Measurements from ENCODE around the gene RNF141. TPM values are rescaled to one million over a fixed set of nuclear protein-coding genes. Genes with fewer than 3 reads are reported as not detected.

The RNF141 gene
- total RNA-seq, 1 experiment from 2014 or later = 21.8 TPM

DNA sequence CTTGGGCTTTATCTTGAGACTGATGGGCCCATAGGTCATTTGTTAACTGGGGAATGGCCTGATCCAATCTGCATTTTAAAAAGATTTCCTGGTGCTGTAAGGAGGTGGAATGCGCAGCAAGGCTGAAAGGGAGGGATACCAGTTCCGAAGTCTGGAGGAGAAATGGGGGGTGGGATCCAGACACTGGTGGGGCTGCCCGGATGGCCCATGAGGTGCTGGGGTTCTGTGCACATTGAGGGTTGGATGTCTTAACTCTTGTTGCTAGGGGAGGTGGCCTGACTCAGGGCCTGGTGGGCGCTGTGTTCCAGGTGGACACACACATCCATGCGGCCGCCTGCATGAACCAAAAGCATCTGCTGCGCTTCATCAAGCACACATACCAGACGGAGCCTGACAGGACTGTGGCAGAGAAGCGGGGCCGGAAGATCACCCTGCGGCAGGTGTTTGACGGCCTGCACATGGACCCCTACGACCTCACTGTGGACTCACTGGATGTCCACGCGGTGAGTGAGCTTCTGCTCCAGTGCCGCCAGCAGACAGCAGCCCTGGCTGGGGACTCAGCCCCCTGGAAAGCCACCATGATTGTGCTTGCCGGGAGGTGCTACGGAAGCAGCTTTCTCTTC is 47.8 kb downstream of the RNF141 start:
- Histone ChIP-seq H3K4me3 (ENCODE audit: insufficient read depth, low read depth, low read length) (no peak overlapping the region), H3K36me3 (replicated peaks; ENCODE audit: control insufficient read depth, insufficient read depth, low read length) (no peaks in the 10 kb centered on the region), H3K27me3 (ENCODE audit: control insufficient read depth, insufficient read depth, low read length) (no peaks in the 10 kb centered on the region)
- peak; percentile 40 for DNase-seq

- no peaks in the 10 kb centered on the region for H3K36me3 ChIP-seq (replicated peaks; ENCODE audit: control insufficient read depth, insufficient read depth, low read length)
- DNase-seq = no peak
- no peaks in the 10 kb centered on the region for H3K27me3 ChIP-seq (ENCODE audit: control insufficient read depth, insufficient read depth, low read length)
- no peak overlapping the region for H3K4me3 ChIP-seq (ENCODE audit: insufficient read depth, low read depth, low read length)
Measured at GRCh38 chr11:10492084-10492483, 48.9 kb downstream of the RNF141 start.

DNA sequence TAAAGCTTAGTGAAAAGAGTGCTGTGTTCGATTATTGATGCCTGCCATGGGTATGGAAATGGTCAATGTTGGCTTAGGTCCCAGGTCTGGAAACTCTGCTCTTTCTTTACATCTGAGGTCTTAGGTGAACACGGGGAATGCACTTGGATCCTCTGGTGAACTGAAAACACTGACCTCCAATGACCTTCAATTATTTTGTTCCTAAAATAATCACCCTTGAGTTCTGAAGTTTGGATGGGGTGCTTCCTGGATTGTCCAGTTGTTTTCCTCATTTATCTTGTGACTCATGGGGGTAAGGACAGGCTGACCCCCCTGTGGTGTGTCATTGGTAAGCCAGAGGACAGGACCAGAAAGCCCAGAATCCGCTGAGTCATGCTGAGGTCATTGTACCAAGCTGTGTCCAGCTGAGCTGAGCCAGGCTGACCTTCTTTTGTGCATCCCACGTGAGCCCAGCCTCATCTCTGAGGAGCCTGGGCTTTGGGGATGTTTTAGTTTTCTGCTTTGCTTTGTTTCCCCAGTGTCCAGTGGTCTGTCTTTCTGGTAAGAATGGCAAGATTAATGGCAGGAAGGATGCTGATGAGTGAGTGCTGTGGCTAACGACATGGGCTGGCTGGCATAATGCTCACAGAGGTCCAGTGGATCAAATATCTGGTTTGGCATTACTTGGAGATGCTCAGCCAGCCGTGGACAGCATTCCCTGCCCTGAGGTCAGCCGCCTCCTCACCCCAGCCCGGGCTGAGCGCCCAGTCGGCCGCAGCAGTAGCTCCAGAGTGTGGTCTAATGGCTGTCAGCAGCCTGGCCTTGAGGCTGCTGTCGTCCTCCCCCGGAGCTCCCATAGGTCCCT is 50.4 kb downstream of the RNF141 start:
- DNase-seq = peak; percentile 47
- H3K4me3 ChIP-seq (ENCODE audit: insufficient read depth, low read depth, low read length) = no peak overlapping the region
- H3K36me3 ChIP-seq (replicated peaks; ENCODE audit: control insufficient read depth, insufficient read depth, low read length) = no peaks in the 10 kb centered on the region
- no peaks in the 10 kb centered on the region for H3K27me3 ChIP-seq (ENCODE audit: control insufficient read depth, insufficient read depth, low read length)

GRCh38 chr11:10490032-10490397 is 51.0 kb downstream of the RNF141 start:
- no peaks in the 10 kb centered on the region for H3K36me3 ChIP-seq (replicated peaks; ENCODE audit: control insufficient read depth, insufficient read depth, low read length)
- H3K4me3 ChIP-seq (ENCODE audit: insufficient read depth, low read depth, low read length) = no peak overlapping the region
- no peaks in the 10 kb centered on the region for H3K27me3 ChIP-seq (ENCODE audit: control insufficient read depth, insufficient read depth, low read length)
- no peak for DNase-seq

DNA sequence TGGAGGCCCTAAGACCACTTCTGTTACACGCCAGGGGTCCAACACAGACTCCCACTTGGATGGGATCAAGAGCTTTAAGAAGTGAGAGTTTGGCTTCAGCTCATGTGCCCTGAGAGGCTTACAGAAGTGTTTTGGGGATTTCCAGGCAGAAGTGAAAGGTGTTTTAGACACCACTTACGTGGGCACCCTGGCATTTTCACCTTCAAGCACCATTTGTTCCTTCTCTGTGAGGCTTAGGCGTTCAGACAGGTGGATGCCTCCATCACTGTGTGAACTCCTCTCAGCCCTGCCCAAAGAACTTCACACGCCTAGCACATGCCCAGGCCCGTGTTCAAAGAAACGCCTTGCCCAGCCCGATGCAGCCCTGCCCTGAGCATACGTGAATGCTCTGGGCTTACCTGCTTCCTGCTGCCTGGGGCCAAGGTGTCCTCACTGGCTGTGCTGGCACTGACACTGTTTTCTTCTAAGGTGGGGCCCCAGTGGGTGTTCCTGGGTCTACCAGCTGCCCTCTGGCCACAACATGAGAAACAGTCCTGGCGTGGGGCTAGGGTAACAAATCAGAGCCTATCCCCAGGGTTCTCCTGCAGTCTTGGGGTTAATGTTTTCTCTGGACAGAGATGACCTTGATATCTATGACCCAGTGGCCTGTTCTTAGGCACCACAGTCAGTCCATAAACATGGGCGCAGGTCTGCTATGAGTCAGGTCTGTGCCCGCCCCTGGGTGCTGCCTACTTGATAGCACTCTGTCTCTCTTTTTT is 51.9 kb downstream of the RNF141 start:
- H3K4me3 ChIP-seq (ENCODE audit: insufficient read depth, low read depth, low read length) = no peak overlapping the region
- no peak for DNase-seq
- no peaks in the 10 kb centered on the region for H3K36me3 ChIP-seq (replicated peaks; ENCODE audit: control insufficient read depth, insufficient read depth, low read length)
- no peaks in the 10 kb centered on the region for H3K27me3 ChIP-seq (ENCODE audit: control insufficient read depth, insufficient read depth, low read length)

DNA sequence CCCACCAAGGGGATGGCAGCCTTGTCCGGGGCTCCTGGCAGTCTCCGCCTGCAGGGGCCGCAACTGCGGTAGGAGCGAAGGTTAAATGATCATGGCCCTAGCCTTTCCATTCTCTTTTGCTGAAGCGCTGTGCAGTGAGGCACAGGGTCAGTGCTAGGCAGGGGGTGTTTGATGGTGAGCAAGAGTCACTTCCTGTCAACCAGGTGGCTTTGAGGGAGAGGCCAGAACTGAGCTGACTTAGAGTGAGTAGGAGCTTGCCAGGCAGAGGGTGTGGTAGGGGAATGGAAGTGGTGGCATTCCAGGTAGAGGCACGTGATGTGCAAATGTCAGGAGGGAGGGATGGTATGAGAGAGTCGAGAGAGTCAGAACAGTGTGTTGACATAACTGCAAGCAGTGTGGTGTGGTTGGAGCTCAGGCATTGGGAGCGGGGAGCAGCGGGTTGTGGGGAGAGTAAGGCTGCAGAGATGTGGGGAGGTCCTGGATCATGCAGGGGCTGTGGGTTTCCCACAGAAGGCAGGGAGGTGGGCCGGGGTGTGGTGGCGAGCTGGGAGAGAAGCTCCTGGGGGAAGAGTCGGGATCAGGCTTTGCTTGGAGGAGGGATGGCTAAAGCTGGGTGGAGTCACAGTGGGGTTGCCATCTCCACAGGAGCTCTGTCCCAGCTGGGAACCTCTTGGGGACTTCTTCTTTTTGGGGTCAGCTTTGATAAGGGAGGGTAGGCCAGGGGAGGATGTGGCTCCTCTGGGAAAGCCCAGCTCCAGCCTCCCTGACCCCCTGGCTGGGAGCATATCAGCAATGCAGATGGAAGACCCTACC is 52.7 kb downstream of the RNF141 start:
- H3K4me3 ChIP-seq (ENCODE audit: insufficient read depth, low read depth, low read length) = no peak overlapping the region
- peak; percentile 72 for DNase-seq
- H3K27me3 ChIP-seq (ENCODE audit: control insufficient read depth, insufficient read depth, low read length) = no peaks in the 10 kb centered on the region
- no peaks in the 10 kb centered on the region for H3K36me3 ChIP-seq (replicated peaks; ENCODE audit: control insufficient read depth, insufficient read depth, low read length)

- H3K4me3 ChIP-seq (ENCODE audit: insufficient read depth, low read depth, low read length) = no peak overlapping the region
- no peaks in the 10 kb centered on the region for H3K36me3 ChIP-seq (replicated peaks; ENCODE audit: control insufficient read depth, insufficient read depth, low read length)
- no peaks in the 10 kb centered on the region for H3K27me3 ChIP-seq (ENCODE audit: control insufficient read depth, insufficient read depth, low read length)
- DNase-seq = peak; percentile 18
Measured at GRCh38 chr11:10487002-10487647, 53.9 kb downstream of the RNF141 start.

DNA sequence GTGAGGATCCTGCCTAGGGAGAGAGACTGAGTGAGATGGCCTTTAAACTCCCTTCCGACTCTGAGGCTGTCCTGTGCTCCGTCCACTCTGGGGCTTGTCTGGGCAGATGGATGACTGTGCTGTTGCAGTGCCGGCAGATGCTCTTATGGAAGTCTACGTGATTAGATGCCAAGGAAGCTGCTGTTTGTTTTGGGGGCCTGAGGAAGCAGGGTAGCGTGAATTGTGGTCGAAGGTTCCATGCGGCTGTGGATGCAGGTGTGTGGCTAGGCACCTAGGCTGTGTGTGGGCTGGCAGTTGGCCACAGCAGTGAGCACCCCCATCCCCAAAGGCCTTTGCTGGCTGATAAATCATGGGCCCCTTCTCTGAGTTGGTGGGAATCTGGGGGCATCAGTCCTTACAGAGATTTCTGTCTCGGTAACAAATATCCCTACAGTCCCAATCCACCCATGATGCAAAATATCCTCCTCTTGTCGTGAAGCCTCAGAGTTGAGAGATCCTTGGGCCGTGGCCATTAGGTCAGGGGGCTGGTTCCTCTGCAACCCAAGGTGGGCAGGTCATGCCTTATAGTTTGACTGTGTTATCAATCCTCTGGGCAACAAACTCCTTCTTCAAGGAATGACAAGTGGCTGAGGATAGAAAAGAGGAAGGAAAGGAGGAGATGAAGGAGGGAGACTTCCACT is 54.7 kb downstream of the RNF141 start:
- Histone ChIP-seq H3K4me3 (ENCODE audit: insufficient read depth, low read depth, low read length) (no peak overlapping the region), H3K27me3 (ENCODE audit: control insufficient read depth, insufficient read depth, low read length) (no peaks in the 10 kb centered on the region), H3K36me3 (replicated peaks; ENCODE audit: control insufficient read depth, insufficient read depth, low read length) (no peaks in the 10 kb centered on the region)
- DNase-seq = peak; percentile 11

GRCh38 chr11:10485646-10486045 is 55.3 kb downstream of the RNF141 start:
- Histone ChIP-seq H3K36me3 (replicated peaks; ENCODE audit: control insufficient read depth, insufficient read depth, low read length) (no peaks in the 10 kb centered on the region), H3K4me3 (ENCODE audit: insufficient read depth, low read depth, low read length) (no peak overlapping the region), H3K27me3 (ENCODE audit: control insufficient read depth, insufficient read depth, low read length) (no peaks in the 10 kb centered on the region)
- no peak for DNase-seq

GRCh38 chr11:10484461-10485180 is 56.4 kb downstream of the RNF141 start:
- Histone ChIP-seq H3K4me3 (ENCODE audit: insufficient read depth, low read depth, low read length) (no peak overlapping the region), H3K36me3 (replicated peaks; ENCODE audit: control insufficient read depth, insufficient read depth, low read length) (no peaks in the 10 kb centered on the region), H3K27me3 (ENCODE audit: control insufficient read depth, insufficient read depth, low read length) (no peaks in the 10 kb centered on the region)
- peak; percentile 13 for DNase-seq

GRCh38 chr11:10483584-10483983 is 57.4 kb downstream of the RNF141 start:
- no peaks in the 10 kb centered on the region for H3K27me3 ChIP-seq (ENCODE audit: control insufficient read depth, insufficient read depth, low read length)
- DNase-seq = peak; percentile 24
- H3K4me3 ChIP-seq (ENCODE audit: insufficient read depth, low read depth, low read length) = no peak overlapping the region
- H3K36me3 ChIP-seq (replicated peaks; ENCODE audit: control insufficient read depth, insufficient read depth, low read length) = no peaks in the 10 kb centered on the region

GRCh38 chr11:10483174-10483573 is 57.8 kb downstream of the RNF141 start:
- H3K27me3 ChIP-seq (ENCODE audit: control insufficient read depth, insufficient read depth, low read length) = no peaks in the 10 kb centered on the region
- no peak overlapping the region for H3K4me3 ChIP-seq (ENCODE audit: insufficient read depth, low read depth, low read length)
- DNase-seq = no peak
- H3K36me3 ChIP-seq (replicated peaks; ENCODE audit: control insufficient read depth, insufficient read depth, low read length) = no peaks in the 10 kb centered on the region

All from H7 (cell line).